Right atrium auricular region (tissue), 2 donors: ENCODE measurements around the gene CLNK. TPM values are rescaled to one million over a fixed set of nuclear protein-coding genes. Genes with fewer than 3 reads are reported as not detected.

Source experiments
- DNase-seq: peaks from one replicate; pipeline ENCODE4 v3.0.0-alpha.2; 2019; ENCODE audit warnings: low spot score
- H3K27ac ChIP-seq, 2 donors: fragments of 200-600 bp; sonication (generic); 1 replicate in 1 of 2; 2 replicates in 1 of 2; pipeline ENCODE4 v1.5.1; 2016 to 2019
- H3K27me3 ChIP-seq, 2 donors: fragments of 200-600 bp; sonication (generic); one replicate each; pipeline versions ENCODE4 v1.5.1 to v1.6.0; 2017 to 2019
- H3K36me3 ChIP-seq: fragments of 200-600 bp; sonication (generic); one replicate; pipeline ENCODE4 v1.5.1; 2016
- H3K4me1 ChIP-seq, 2 donors: fragments of 200-600 bp; sonication (generic); one replicate each; pipeline versions ENCODE4 v1.5.1 to v1.6.0; 2017 to 2019
- H3K4me3 ChIP-seq, 2 donors: fragments of 200-600 bp; sonication (generic); 1 replicate in 1 of 2; 2 replicates in 1 of 2; pipeline ENCODE4 v1.5.1; 2017 to 2019; ENCODE audit warnings: mild to moderate bottlenecking in 1 of 2, moderate library complexity in 1 of 2
- H3K9me3 ChIP-seq, 2 donors: fragments of 200-600 bp; sonication (generic); one replicate each; pipeline ENCODE4 v1.5.1; 2019
- total RNA-seq, 2 donors: library from RNA; depleted of rRNA; stranded (reverse); fragments of >200 nt; gene quantifications; one replicate each; pipeline ENCODE4 v1.1.0, GENCODE V29; 2016
- TF ChIP-seq, protein P1 (sequence below), 2 donors: fragments of 200-600 bp; sonication (generic); IDR thresholded peaks; one replicate each; pipeline ENCODE4 v1.5.1; 2019; ENCODE audit warnings: antibody characterized with exemption in 2 of 2

CLNK gene
- total RNA-seq, 2 donors from 2014 or later = not detected

DNA sequence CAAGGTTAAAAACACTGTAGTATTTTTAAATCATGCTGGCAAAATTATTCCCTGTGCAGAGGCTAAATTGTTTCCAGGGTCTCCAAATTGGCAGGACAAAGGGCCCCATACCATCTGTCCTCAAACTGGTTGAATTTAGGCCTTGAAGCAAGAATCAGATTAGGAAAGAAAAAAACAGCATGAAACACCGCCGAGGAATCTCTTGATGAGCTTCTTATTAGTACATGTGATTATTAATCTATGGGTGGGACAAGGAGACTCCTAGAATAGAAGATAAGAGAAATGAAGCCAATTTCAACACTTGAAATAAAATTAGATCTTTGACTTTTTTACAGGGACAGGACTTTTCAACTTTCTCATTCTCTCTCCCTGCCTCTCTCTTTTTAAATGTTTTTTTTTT, 7.1 kb upstream of the CLNK start:
- Histone ChIP-seq H3K9me3 (no peaks in the 10 kb centered on the region), H3K27ac (no peak overlapping the region)

DNA sequence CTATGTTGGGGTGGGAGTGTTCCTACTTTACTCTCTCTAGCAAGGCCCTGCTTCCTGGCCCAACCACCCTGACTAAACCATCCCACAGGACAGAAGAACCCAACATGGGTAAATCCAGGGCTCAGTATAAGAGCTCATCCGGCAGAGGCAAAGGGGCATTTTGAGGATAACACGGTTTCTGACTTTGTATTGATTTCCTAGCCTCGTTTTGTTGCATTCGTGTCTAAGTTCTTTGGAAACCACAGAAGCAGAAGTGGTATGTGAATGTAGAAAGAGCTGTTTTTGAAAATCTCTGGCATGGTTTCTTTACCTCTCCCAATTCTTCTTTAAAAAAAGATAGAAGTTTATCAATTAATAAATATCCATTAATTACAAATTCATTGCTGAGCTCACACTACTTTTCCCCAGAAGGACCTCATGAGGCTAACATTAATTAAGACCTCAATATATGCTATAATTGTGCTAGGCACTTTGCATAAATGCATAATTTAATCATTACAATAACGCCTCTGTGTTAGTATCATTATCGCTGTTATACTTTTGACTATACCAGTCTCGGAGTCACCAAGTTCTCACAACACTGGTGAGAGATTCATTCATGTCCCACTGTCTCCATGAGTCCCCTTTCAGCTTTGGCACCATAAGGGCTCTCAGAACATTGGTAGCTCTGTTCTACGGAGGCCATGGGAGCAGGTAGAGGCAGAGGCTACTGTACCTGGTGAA, 5.8 kb upstream of the CLNK start:
- Histone ChIP-seq H3K27me3 (no peaks in the 10 kb centered on the region), H3K36me3 (no peaks in the 10 kb centered on the region), H3K4me1 (no peaks in the 10 kb centered on the region), H3K9me3 (no peaks in the 10 kb centered on the region), H3K4me3 (no peak overlapping the region), H3K27ac (no peak overlapping the region)
- TF ChIP-seq, protein P1, sequence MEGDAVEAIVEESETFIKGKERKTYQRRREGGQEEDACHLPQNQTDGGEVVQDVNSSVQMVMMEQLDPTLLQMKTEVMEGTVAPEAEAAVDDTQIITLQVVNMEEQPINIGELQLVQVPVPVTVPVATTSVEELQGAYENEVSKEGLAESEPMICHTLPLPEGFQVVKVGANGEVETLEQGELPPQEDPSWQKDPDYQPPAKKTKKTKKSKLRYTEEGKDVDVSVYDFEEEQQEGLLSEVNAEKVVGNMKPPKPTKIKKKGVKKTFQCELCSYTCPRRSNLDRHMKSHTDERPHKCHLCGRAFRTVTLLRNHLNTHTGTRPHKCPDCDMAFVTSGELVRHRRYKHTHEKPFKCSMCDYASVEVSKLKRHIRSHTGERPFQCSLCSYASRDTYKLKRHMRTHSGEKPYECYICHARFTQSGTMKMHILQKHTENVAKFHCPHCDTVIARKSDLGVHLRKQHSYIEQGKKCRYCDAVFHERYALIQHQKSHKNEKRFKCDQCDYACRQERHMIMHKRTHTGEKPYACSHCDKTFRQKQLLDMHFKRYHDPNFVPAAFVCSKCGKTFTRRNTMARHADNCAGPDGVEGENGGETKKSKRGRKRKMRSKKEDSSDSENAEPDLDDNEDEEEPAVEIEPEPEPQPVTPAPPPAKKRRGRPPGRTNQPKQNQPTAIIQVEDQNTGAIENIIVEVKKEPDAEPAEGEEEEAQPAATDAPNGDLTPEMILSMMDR (IDR thresholded peaks at IDR 0.05) = no peak
- DNase-seq = no peak

More for the DNA sequence above, 7.1 kb upstream of the CLNK start:
- TF ChIP-seq, protein P1 (IDR thresholded peaks at IDR 0.05) = no peak
- no peak overlapping the region for H3K4me3 ChIP-seq
- no peak for DNase-seq
- H3K4me1 ChIP-seq = no peaks in the 10 kb centered on the region
- H3K27me3 ChIP-seq = no peaks in the 10 kb centered on the region
- H3K36me3 ChIP-seq = no peaks in the 10 kb centered on the region

DNA sequence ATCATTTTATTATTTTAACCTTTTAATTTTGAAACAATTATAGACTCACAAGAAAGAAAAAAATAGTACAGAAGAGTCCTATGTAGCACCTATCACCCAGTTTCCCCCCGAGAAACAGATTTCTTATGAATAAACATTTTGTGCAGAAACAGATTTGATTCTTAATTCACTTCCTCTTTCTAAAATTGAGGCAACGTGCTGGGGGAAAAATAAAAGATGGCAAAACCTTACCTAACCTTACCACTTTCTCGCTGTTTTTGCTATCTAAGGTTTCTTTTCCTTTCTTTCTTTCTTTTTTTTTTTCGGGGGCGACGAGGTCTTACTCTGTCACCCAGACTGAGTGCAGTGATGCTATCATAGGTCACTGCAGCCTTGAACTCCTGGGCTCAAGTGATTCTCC, 4.3 kb upstream of the CLNK start:
- Histone ChIP-seq H3K4me1 (no peaks in the 10 kb centered on the region), H3K27me3 (no peaks in the 10 kb centered on the region), H3K4me3 (no peak overlapping the region), H3K27ac (no peak overlapping the region), H3K9me3 (no peaks in the 10 kb centered on the region), H3K36me3 (no peaks in the 10 kb centered on the region)
- DNase-seq = no peak
- TF ChIP-seq, protein P1 (IDR thresholded peaks at IDR 0.05) = no peak

DNA sequence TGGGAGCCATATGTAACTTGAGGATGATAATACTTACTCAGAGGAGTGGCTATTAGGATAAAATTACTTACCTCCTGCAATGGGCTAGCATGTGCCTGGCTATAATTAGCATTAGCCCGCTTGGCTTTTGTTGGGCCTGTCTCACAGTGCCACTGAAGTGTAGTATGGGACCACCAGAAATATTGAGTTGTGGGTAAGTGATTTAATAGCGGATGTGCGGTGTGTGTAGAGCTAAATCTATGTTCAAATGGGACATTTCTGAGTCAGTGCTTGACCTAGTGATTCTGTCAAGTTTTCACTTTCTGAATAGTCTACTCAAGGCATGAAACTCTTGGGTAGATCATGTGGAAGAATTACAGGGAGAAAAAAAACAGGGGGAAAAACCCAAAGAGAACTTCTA, 3.5 kb upstream of the CLNK start:
- H3K27me3 ChIP-seq = no peaks in the 10 kb centered on the region
- no peak overlapping the region for H3K27ac ChIP-seq
- no peaks in the 10 kb centered on the region for H3K4me1 ChIP-seq
- no peak overlapping the region for H3K4me3 ChIP-seq
- TF ChIP-seq, protein P1 (IDR thresholded peaks at IDR 0.05) = no peak
- no peaks in the 10 kb centered on the region for H3K36me3 ChIP-seq
- DNase-seq = no peak
- H3K9me3 ChIP-seq = no peaks in the 10 kb centered on the region

DNA sequence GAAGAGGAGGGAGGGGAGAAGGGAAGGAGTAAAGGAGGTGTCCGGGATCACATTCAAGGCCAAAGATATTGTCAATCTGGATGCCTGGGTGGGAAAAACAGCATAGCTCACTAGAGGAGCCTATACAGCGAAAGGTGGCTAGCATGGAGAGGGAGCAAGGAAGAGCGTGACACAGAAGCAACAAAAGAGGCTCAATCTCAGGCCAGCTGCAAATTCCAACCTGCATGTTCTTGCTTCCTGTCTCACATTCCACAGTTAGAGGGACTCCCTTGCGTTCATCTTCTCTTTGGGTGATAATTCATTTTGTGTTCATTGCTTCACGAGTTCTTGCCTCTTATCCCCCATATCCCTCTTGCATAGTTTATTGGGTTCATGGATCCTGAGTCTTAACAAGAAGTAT, 3.0 kb upstream of the CLNK start:
- no peaks in the 10 kb centered on the region for H3K9me3 ChIP-seq
- H3K27me3 ChIP-seq = no peaks in the 10 kb centered on the region
- DNase-seq = no peak
- no peaks in the 10 kb centered on the region for H3K4me1 ChIP-seq
- no peak overlapping the region for H3K27ac ChIP-seq
- H3K36me3 ChIP-seq = no peaks in the 10 kb centered on the region
- H3K4me3 ChIP-seq = no peak overlapping the region
- TF ChIP-seq, protein P1 (IDR thresholded peaks at IDR 0.05) = no peak

DNA sequence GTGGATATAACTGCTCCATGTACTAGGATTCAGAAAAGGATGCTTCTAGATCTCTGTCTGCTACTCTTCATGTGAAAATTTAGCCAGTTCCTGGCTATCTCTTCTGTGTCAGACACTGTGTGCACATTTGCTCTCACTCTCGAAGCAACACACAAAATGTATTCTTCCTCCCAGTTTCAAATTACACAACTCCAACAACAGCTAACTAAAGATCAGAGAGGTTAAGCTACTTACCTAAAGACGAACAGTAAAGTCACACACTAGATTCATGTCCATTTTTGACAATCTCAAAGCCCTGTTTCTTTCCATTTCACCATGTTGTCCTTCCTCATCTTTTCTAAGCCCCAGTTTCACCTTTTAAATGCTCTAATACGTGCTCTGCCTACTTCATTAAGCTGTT, 2.2 kb downstream of the CLNK start:
- no peak for DNase-seq
- no peaks in the 10 kb centered on the region for H3K36me3 ChIP-seq

More for the DNA sequence above, 2.2 kb downstream of the CLNK start:
- H3K27me3 ChIP-seq = no peaks in the 10 kb centered on the region
- no peaks in the 10 kb centered on the region for H3K9me3 ChIP-seq
- no peak overlapping the region for H3K27ac ChIP-seq
- TF ChIP-seq, protein P1 (IDR thresholded peaks at IDR 0.05) = no peak
- no peak overlapping the region for H3K4me3 ChIP-seq
- no peaks in the 10 kb centered on the region for H3K4me1 ChIP-seq
